GM19099 (cell line): ENCODE results near the gene KCNJ6.

Source experiments
- POLR2A ChIP-seq: IDR thresholded peaks from 3 replicates; pipeline ENCODE4 v1.6.1; 2011; ENCODE audit warnings: low read depth; ENCODE audit not compliant: insufficient read length; ENCODE audit errors: extremely low read depth

The KCNJ6 gene

DNA sequence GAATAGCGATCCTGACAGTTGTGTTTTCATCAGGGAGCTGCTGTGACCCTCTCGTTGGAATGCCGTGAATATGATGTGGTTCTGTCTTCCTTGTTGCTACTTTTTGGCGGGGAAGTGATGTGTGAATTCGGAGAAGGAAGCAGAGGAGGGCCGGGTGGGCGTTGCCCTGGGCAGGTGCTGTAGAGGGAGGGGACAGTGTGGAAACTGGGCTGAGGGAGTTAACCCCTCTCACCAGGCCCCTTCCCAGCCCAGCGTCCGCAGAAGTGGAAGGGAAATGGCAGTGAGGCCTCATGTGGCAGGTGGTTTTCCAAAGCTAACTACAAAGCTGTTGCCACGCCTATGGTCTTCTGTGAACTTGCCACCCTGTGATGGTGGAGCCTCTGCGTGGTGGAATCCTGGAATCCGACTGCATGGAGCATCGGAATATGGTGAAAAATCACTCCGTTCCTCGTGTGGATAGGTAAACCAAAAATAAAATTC is 321.7 kb downstream of the KCNJ6 start:
- TF ChIP-seq POLR2A: no peak

DNA sequence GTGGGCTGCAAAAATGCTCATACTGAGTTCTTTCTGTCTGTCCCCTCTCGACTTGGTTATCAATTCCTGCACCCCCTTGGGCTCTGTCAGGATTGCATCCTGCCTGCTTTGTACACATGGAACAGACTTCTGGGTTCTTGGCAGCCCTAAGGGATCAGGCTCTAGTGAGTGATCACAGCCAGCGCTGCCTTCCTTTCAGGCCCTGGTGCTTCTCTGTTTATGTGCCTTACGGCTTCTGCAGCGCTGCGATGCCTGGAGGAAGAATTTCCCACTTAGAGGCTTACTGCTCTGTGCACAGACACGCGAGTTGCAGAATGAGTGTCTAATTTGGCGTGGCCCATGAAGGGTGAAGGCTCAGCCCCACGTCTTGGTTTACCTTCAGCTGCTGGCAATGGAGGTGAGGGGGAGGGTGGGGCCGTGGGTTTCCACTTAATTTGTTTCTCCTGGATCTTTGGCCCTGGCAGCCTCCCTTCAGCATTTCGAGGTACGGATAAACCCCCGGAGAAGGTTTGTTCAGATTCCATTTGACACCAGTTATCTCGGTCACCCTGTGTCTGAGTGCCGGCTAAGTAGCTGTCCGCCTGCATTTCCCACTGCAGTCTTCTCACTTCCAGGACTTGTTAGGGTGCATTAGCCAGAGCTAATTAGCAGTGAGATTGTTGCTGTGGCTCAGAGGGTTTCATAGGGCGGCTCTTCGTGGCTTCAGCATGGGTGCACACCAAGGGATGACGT is 322.4 kb downstream of the KCNJ6 start:
- TF ChIP-seq POLR2A: no peak

DNA sequence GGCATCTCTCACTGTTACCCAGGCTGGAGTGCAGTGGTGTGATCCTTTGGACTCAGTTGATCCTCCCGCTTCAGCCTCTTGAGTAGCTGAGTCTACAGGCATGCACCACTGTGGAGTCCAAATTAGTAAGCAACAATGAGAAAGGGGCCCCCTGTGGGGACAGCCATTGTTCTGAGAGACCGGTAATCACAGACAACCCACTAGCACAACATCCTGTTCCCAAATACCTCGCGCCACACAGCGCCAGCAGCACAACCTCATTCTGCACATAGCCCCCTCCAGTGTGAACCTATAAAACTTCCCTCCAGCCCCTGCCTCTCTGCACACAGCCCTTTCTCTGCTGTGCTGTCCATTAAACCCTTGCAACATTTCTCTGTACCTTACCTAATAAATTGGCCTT is 323.2 kb downstream of the KCNJ6 start:
- no peak for TF ChIP-seq POLR2A

DNA sequence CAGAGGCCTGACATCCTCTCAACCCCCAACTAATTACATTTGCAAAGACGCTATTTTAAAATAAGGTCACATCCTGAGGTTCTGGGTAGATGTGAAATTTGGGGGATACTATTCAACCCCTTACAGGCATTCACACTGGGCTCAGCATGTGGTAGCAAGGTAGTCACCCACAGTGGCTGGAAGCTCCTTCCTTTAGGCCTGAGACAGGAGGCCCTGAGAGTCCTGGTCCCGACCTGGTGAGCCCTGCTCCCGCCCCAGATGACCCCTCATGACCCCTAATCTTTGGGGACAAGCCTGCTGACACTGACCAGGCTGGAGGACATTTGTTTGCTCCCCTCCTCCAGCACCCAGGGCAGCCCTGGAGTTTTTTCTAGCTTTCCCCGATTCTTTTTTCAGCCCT is 323.8 kb downstream of the KCNJ6 start:
- TF ChIP-seq POLR2A: no peak

DNA sequence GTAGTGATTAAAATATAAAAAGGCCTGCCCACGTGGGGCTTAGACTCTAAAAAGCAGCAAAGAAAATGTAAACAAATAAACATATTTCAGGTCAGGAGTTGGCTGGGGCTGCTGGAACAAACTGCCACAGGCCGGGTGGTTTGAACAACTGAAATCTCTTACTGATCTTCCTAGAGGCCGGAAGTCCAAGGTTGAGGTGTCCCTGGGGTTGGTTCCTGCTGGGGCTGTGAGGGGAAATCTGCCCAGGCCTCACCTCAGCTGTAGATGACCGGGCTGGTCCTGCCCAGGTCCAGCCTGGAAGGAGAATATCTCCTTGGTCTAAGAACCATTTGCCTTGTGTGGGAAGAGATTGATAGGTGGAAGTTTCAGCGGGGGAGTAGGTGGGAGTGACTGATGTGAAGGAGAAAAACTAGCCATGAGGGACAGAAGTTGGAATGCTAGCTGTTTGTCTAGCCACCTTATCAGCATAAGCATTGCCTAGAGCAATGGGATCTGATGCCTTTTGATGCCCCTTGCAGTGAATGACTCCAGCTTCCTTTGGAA is 328.6 kb downstream of the KCNJ6 start:
- no peak for TF ChIP-seq POLR2A

DNA sequence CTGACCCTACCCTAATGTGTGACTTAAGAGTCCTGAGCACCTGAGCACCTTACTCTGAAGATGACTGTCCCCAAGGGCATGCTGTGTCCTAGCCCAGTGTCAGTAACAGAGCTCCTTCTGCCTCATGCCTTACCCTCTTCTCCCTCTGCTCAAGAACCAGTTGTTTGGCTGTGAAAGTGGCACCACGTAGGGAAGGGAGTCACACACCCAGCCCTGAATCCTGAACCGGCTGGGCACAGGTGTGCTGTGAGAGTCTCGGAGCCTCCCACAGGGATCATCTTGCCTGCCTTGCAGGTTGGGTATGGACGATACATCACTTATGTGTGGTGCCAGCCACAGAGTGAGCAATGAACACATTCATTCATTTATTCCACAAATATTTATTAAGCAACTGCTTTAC is 329.1 kb downstream of the KCNJ6 start:
- no peak for TF ChIP-seq POLR2A

DNA sequence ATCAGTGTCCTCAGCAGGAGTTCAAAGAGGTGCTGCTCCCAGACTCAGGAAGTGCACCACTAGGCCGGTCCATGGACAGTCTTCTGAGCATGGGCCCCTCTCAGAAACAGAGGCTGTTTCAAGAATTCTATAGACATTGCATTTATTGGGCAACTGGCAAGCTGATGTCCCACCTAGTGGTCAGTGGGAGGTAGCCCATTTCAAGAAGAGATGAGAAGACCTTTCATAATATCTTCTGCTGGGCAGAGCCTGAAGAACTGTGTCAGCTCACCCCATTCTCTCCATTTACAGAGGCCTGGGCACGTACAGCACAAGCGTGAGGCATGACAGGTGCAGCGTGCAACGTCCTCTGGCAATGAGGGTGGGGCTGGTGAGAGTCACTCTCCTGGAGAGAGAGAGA is 333.7 kb downstream of the KCNJ6 start:
- TF ChIP-seq POLR2A: no peak

DNA sequence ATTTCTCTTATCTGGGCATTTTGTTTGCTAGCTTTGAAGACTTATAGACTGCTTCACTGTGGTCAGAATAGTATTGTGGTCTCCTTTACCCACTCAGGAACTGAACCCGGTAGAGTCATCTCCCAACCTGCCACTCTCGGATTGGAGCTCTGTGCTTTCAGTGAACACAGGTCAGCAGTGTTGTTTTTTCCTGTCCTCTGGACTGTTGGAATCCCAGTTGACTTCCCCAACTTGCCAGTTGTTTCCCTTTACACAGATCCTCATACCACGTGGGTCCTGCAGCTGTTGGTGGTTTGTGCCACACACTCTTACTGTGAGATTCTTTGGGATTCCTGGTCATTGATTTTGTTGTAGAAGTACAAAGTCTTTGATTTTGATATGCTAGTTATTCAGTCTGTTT is 335.6 kb downstream of the KCNJ6 start:
- no peak for TF ChIP-seq POLR2A

DNA sequence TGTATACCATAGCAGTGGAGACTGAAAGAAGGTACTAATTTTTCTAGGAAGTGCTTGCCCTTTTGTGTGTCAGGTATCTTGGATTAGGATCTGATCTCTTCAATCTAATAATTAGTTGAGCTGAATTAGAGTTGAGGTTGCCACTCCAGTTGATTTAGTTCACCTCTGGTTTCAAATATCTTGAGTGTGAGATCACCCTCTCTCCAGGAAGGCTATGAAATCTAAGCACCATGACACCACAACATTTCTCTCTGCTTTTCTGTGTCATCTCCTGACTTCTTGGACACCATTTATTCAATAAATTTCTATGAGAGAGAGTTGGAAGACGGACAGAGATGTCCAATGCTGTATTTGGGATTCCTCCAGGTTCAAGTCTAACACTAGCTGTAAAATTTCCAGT is 336.9 kb downstream of the KCNJ6 start:
- no peak for TF ChIP-seq POLR2A

DNA sequence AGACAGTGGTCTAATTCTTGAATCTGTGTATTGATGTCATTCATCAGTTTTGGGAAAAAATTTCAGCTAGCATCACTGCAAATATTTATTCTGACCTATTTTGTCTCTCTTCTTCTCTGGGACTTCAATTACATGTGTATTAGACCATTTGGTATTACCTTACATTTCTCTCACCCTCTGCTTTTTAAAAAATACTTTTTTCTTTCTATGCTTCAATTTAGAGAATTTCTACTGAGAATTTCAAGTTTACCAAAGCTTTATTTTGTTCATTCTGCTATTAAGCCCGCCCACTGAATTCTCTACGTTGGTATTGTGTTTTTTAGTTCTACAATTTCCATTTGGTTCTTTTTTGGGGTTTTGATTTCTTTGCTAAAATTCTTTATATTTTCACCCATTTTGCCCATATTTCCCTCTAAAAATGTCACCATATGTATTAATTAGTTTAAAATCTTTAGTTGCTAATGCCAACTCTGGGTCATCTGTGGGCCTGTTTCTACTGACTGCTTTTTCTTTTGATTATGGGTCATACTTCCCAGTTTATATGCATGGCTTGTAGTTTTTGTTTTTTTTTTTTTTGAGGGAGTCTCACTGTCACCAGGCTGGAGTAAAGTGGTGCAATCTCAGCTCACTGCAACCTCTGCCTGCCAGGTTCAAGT is 337.7 kb downstream of the KCNJ6 start:
- no peak for TF ChIP-seq POLR2A

DNA sequence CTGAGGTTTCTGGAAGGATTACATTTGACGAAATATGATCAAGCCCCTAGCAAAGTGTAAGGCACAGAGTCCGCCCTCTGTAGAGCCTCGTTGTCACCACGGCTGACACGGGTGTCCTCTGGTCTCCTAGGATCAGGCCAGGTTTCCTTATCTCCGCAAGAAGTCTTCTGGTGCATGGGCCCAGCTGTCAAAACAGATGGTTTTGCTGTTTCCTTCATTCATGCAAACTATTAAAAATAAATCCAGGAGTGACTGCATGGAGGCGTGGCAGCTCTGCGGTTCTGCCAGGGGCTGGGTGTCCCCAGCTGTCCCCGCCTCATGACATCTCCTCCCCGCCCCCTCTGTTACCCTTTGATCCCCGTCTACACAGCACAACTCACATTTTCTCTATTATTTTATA is 340.7 kb downstream of the KCNJ6 start:
- no peak for TF ChIP-seq POLR2A

DNA sequence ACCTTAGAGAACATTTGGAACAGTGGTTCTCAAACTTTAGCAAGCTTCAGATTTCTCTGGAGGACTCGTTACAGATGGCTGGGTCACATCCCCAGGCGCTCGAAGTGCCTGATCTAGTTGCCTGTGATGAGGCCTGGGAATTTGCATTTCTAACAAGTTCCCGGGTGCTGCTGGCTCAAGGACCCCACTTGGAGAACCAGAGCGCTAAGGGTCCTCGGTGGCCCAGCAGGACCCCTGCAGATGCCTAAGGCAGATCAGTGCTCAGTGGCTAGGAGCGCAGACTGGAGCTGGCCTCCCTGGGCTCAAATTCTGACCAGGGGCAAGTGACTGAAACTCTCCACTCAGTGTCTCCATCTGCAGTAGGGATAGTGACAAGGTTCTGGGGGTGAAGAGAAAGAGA is 341.5 kb downstream of the KCNJ6 start:
- no peak for TF ChIP-seq POLR2A

DNA sequence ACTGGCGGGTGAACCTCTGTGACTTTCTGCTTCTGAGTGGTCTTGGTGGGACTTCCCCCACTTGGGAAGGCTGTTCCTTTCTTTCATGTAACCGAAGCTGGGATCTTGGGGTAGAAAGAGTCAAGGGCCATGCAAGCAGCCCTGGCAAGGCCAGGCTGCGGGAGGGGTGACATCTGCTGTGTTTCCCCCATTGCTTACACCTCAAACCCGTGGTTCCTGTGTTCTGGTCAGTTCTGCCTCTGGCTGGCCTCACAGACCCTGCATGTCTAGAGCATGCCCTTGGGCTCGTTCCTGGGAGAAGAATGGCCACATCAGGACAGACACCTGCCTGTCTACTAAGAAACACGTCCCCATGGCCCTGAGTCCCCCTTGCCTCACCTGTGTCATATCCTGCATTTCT is 341.9 kb downstream of the KCNJ6 start:
- TF ChIP-seq POLR2A: no peak

DNA sequence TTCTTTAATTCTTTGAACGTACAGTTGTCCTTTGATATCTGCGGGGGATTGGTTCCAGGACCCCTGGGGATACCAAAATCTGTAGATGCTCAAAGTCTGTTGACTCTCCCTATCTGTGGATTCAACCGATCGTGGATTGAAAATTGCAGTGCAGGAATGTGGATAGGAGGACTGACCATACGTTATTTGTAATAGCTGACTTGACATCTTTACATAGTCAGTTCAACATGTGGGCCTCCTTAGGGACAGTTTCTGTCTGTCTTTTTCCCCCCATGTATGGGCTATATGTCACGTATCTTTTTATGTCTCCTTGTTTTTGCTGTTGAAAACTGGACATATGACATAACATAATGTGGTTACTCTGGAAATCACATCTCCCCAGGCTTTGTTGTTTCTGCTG is 344.8 kb downstream of the KCNJ6 start:
- TF ChIP-seq POLR2A: no peak

DNA sequence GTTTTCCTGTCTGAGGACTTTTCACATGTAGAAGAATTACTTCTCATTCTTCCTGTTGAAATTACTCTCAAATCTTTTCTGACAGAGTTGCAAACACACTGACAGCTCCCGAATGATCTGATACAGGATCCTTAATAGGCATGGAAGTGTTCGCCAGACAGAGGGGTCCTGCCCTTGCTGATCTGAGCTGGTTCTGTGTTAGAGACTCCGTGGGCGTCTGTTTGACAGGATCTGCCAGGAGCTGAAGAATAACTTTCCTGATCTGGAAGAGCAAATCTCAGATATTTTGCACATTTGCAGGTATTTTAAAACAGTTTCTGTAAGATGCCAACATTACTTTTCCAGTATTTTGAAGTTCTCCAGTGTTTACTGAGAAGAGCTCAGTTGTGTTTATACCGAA is 347.3 kb downstream of the KCNJ6 start:
- no peak for TF ChIP-seq POLR2A

DNA sequence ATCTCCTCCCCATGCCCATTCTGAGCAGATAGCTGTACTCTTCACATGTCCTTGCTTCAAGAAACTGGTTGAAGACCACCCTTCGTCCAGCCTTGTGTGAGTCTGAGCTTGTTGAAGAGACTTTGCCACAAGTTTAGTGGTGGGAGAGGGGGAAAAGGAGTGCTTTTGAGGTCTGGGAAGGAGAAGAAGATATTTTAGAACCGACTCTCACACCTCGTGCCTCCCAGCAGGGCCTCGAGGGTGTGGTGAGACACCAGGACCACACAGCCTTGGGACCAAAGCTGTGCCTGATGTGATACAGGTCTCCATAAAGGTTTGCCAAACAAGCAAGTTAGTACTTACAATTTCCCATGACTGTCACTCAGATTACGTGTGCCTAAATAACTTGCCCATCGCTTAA is 347.8 kb downstream of the KCNJ6 start:
- no peak for TF ChIP-seq POLR2A
